MM.1S (cell line): ENCODE data around the gene SH3D19.

Experiments
- DNase-seq: peaks from one replicate; pipeline ENCODE4 v3.0.0-alpha.2; 2015
- H2AFZ ChIP-seq: fragments of 300-600 bp; sonication (generic); 2 replicates; pipeline ENCODE4 v1.6.0; 2016; ENCODE audit warnings: antibody characterized with exemption, low read length
- H3F3A ChIP-seq: fragments of 300-600 bp; sonication (generic); 2 replicates; pipeline ENCODE4 v1.6.1; 2016; ENCODE audit warnings: mild to moderate bottlenecking, antibody characterized with exemption, low read length, moderate library complexity, mixed read lengths; ENCODE audit not compliant: insufficient read depth
- H3K27ac ChIP-seq: fragments of 300-600 bp; sonication (generic); 2 replicates; pipeline ENCODE4 v1.5.1; 2016; ENCODE audit warnings: mild to moderate bottlenecking, low read length
- H3K27me3 ChIP-seq: fragments of 300-600 bp; sonication (generic); replicated peaks from 2 replicates; pipeline ENCODE4 v1.6.0; 2016; ENCODE audit warnings: low read length; ENCODE audit not compliant: insufficient read depth
- H3K36me3 ChIP-seq: fragments of 300-600 bp; sonication (generic); replicated peaks from 2 replicates; pipeline ENCODE4 v1.6.1; 2016; ENCODE audit warnings: mild to moderate bottlenecking, low read length, mixed read lengths; ENCODE audit not compliant: insufficient read depth
- H3K4me1 ChIP-seq: fragments of 300-600 bp; sonication (generic); 2 replicates; pipeline ENCODE4 v1.6.1; 2016; ENCODE audit warnings: low read length, mixed read lengths
- H3K4me2 ChIP-seq: fragments of 300-600 bp; sonication (generic); 2 replicates; pipeline ENCODE4 v1.6.0; 2016; ENCODE audit warnings: low read depth, low read length
- H3K4me3 ChIP-seq: fragments of 300-600 bp; sonication (generic); 2 replicates; pipeline ENCODE4 v1.5.1; 2016; ENCODE audit warnings: low read length, mixed read lengths
- H3K79me2 ChIP-seq: fragments of 300-600 bp; sonication (generic); 2 replicates; pipeline ENCODE4 v1.6.1; 2016; ENCODE audit warnings: mixed run types, low read length, mixed read lengths
- H3K9ac ChIP-seq: fragments of 300-600 bp; sonication (generic); 2 replicates; pipeline ENCODE4 v1.6.1; 2016; ENCODE audit warnings: low read length, mixed read lengths
- H3K9me2 ChIP-seq: fragments of 300-600 bp; sonication (generic); replicated peaks from 2 replicates; pipeline ENCODE4 v1.6.1; 2016; ENCODE audit warnings: mild to moderate bottlenecking, low read length, mixed read lengths; ENCODE audit not compliant: insufficient read depth
- H3K9me3 ChIP-seq: fragments of 300-600 bp; sonication (generic); replicated peaks from 2 replicates; pipeline ENCODE4 v1.6.1; 2016; ENCODE audit warnings: mild to moderate bottlenecking, low read length, mixed read lengths; ENCODE audit not compliant: insufficient read depth
- H4K20me1 ChIP-seq: fragments of 300-600 bp; sonication (generic); 2 replicates; pipeline ENCODE4 v1.6.1; 2016; ENCODE audit warnings: mild to moderate bottlenecking, low read length, moderate library complexity, mixed read lengths; ENCODE audit not compliant: insufficient read depth
- EZH2 ChIP-seq: fragments of 300-600 bp; sonication (generic); optimal IDR thresholded peaks from 2 replicates; pipeline ENCODE3; 2017; ENCODE audit warnings: low read depth, mild to moderate bottlenecking, antibody characterized with exemption, low read length, mixed read lengths
- EZH2phosphoT487 ChIP-seq: fragments of 300-600 bp; sonication (generic); IDR thresholded peaks from 2 replicates; pipeline ENCODE4 v1.6.1; 2018; ENCODE audit warnings: antibody characterized with exemption, low read length
- TF ChIP-seq, protein P1 (sequence below): fragments of 300-600 bp; sonication (generic); IDR thresholded peaks from 2 replicates; pipeline ENCODE4 v1.5.1; 2016; ENCODE audit warnings: antibody characterized with exemption, low read length, mixed read lengths

The SH3D19 gene

DNA sequence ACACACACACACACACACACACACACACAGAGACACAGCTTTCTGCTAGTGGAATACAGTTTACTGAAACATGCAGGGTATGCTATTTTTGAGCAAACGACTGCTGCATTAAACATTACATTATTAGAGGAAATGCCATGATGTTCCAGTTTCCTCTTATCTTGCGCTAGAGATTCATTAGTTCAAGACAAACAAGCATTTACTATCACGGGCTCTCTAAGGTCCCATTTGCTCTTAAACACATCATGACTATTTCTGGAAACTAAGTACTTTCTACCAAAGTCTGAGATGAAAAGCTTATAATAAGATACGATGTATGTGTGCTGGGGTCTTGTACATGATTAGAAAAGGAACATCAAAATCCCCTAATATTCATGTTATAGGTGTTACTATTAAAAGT lies 177.1 kb downstream of the SH3D19 start:
- H3K79me2 ChIP-seq = no peaks in the 10 kb centered on the region
- no peak overlapping the region for H3K27ac ChIP-seq
- H3K4me3 ChIP-seq = no peak overlapping the region
- no peaks in the 10 kb centered on the region for H3F3A ChIP-seq
- H4K20me1 ChIP-seq = no peaks in the 10 kb centered on the region
- no peak overlapping the region for H3K9ac ChIP-seq
- no peak for DNase-seq
- no peaks in the 10 kb centered on the region for H3K9me3 ChIP-seq
- H3K4me2 ChIP-seq = no peak overlapping the region
- H3K27me3 ChIP-seq = no peaks in the 10 kb centered on the region
- no peaks in the 10 kb centered on the region for H3K36me3 ChIP-seq
- H2AFZ ChIP-seq = no peak overlapping the region
- TF ChIP-seq EZH2phosphoT487 = no peak
- no peak for TF ChIP-seq EZH2
- TF ChIP-seq, protein P1, sequence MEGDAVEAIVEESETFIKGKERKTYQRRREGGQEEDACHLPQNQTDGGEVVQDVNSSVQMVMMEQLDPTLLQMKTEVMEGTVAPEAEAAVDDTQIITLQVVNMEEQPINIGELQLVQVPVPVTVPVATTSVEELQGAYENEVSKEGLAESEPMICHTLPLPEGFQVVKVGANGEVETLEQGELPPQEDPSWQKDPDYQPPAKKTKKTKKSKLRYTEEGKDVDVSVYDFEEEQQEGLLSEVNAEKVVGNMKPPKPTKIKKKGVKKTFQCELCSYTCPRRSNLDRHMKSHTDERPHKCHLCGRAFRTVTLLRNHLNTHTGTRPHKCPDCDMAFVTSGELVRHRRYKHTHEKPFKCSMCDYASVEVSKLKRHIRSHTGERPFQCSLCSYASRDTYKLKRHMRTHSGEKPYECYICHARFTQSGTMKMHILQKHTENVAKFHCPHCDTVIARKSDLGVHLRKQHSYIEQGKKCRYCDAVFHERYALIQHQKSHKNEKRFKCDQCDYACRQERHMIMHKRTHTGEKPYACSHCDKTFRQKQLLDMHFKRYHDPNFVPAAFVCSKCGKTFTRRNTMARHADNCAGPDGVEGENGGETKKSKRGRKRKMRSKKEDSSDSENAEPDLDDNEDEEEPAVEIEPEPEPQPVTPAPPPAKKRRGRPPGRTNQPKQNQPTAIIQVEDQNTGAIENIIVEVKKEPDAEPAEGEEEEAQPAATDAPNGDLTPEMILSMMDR = no peak
- no peaks in the 10 kb centered on the region for H3K9me2 ChIP-seq
- no peaks in the 10 kb centered on the region for H3K4me1 ChIP-seq

DNA sequence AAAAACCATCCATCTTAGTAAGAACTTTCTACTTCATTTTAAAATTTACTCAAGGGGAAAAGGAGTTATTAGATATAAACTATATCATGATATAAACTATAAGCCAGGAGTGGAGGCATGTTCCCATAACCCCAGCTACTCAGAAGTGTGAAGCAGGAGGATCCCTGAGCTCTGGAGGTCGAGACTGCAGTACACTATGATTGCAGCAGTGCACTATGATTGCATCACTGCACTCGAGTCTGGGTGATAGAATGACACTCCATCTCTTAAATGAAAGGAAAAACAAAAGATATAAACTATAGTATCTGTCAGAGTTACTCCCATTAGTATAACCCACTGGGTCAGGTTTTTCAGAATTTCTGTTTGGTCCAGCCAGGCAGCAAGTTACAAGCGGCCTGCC lies 178.4 kb downstream of the SH3D19 start:
- Histone ChIP-seq H3K9ac (no peak overlapping the region), H3K4me2 (no peak overlapping the region), H3K4me3 (no peak overlapping the region), H4K20me1 (no peaks in the 10 kb centered on the region), H3K27me3 (no peaks in the 10 kb centered on the region), H3K4me1 (no peaks in the 10 kb centered on the region), H3K36me3 (no peaks in the 10 kb centered on the region), H3K9me3 (no peaks in the 10 kb centered on the region), H3K79me2 (no peaks in the 10 kb centered on the region), H3F3A (no peaks in the 10 kb centered on the region), H3K9me2 (no peaks in the 10 kb centered on the region), H2AFZ (no peak overlapping the region), H3K27ac (no peak overlapping the region)
- no peak for TF ChIP-seq EZH2
- TF ChIP-seq, protein P1 = no peak
- no peak for TF ChIP-seq EZH2phosphoT487
- no peak for DNase-seq

DNA sequence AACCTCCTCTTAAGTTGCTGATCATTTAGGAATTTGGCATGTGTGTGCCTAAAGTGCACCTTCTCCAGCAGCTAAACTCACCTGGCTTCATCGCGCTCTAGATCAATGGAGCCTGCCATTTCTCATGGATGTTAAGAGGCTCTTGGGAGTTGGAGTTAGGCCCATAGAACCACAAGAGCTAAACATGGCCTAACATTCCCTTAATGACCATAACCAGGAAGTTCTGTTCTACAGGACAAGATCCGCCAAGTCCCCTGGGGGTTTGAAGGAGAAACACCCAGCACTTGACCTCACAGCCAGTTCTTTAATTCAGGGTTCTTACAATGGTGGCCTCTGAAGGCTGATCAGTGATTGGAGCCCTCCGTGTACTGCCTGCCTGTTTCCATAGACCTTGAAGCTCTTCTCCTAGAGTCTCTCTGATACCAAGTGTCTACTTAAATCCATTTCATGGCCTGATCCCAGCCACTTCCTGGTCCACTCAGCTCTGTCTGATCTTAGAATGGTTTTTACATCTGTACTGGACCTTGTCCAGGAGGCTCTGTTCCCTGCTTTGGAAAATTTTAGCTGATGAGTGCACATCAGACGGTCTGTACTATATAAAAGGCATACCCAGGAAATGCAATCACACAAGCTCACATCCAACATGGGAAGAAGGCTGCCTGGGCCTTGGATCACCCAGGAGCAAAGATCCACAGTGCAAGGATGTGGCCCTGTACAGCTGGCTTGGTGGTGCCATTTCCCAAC lies 180.9 kb downstream of the SH3D19 start:
- Histone ChIP-seq H3F3A (no peaks in the 10 kb centered on the region), H3K79me2 (no peaks in the 10 kb centered on the region), H2AFZ (no peak overlapping the region), H4K20me1 (no peaks in the 10 kb centered on the region), H3K9me3 (no peaks in the 10 kb centered on the region), H3K27ac (no peak overlapping the region), H3K4me1 (no peaks in the 10 kb centered on the region), H3K9ac (no peak overlapping the region), H3K36me3 (no peaks in the 10 kb centered on the region), H3K4me2 (no peak overlapping the region), H3K27me3 (no peaks in the 10 kb centered on the region), H3K9me2 (no peaks in the 10 kb centered on the region), H3K4me3 (no peak overlapping the region)
- no peak for DNase-seq
- TF ChIP-seq, protein P1 = no peak
- TF ChIP-seq EZH2phosphoT487 (no peak), EZH2 (no peak)
